RWPE1 (cell line): ENCODE results near the gene ARL13A.
A peak's percentile ranks its signal among the peaks of the same experiment; 100 is the strongest.
"Not testable (repeated sequence)": the region's sequence is repeated elsewhere in the genome, so short reads cannot be mapped to it uniquely, and the experiment has no call there.

Experiments used
- CTCF ChIA-PET: fragments of 350-600 bp; sonication (Branson Sonifier 250); formaldehyde crosslinking; extraction: SDS; loops from one replicate; lab custom pipeline; 2021; lab: Yijun Ruan, JAX
- POLR2A ChIA-PET: fragments of 400-600 bp; formaldehyde crosslinking; extraction: SDS; loops from one replicate; lab custom pipeline; 2020; ENCODE audit warnings: antibody characterized with exemption; ENCODE audit not compliant: low non-redundant PET; lab: Yijun Ruan, JAX
- DNase-seq: peaks from one replicate; pipeline ENCODE4 v3.0.0; 2012; ENCODE audit warnings: low spot score
- H3K27ac ChIP-seq: fragments of 450-650 bp; 2 replicates; pipeline ENCODE4 v1.5.1; 2017
- CTCF ChIP-seq: fragments of 450-650 bp; conservative IDR thresholded peaks from 2 replicates; pipeline ENCODE4 v1.5.1; 2017; ENCODE audit warnings: low read depth, mild to moderate bottlenecking

Gene ARL13A

DNA sequence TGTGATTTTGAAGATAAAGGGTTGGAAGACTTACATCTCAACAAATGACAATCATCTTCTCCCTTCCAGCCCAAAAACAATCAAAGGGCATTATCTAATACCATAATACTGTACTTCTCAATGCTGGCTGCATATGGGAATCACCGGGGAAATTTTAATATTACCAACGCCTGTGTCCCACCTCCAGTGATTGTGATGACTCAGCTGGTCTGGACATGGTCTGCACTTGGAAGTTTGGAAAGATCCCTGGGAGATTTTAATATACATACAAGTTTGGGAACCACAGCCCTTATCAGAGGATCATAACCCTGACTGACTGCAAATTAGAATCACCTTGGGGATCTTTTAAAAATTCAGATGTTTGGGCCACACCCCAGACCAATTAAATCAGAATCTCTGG, 29.9 kb downstream of the ARL13A start:
- DNase-seq = no peak
- ChIA-PET CTCF (no interaction called here), POLR2A (no interaction called here)
- no peak for TF ChIP-seq CTCF
- no peak overlapping the region for H3K27ac ChIP-seq

GRCh38 chrX:101009090-101009489, 39.6 kb downstream of the ARL13A start:
- POLR2A ChIA-PET = no interaction called here
- no peak overlapping the region for H3K27ac ChIP-seq
- CTCF ChIA-PET = no interaction called here
- no peak for TF ChIP-seq CTCF
- no peak for DNase-seq

DNA sequence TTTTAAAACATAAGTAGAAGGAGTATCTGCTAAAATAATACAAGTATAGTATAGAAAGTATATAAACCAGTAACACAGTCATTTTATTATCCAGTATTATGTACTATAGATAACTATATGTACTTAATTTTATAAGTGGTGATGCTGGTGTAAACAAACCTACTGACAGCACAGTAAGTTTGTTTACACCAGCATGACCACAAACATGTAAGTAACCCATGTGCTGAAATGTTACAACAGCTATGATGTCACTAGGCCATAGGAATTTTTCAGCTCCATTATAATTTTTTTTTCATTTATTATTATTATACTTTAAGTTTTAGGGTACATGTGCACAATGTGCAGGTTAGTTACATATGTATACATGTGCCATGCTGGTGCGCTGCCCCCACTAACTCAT, 42.5 kb downstream of the ARL13A start:
- H3K27ac ChIP-seq, DNase-seq, CTCF ChIA-PET, POLR2A ChIA-PET: not testable (repeated sequence)

- CTCF ChIA-PET = interaction anchor here (0.7 kb wide), 1 partner anchor 219 kb away, joined by 4 read pairs; no protein-coding TSS in a partner anchor
- DNase-seq = no peak
- POLR2A ChIA-PET = no interaction called here
- no peak for TF ChIP-seq CTCF
- H3K27ac ChIP-seq = peak overlapping the region; percentile 66
Observed at GRCh38 chrX:101022020-101022419, 52.5 kb downstream of the ARL13A start.

DNA sequence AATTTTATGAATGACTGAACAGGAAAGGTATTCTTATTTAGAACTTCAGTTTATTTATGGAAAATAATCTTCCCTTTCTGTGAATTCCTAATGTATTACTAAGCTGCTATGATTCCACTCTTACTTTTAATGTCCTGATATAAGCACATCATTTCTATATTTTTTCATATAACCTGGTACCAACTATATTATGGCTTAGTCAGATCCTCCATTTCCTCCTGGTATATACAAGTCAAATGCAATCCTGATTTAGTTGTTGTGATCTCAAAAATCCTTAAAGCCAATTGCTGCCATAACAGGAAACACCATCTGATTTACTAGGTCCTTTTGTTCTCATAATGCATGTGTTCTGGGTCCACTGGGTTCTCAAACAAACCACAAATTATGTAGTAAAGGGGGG, 55.6 kb downstream of the ARL13A start:
- ChIA-PET CTCF (no interaction called here), POLR2A (no interaction called here)
- no peak for DNase-seq
- no peak overlapping the region for H3K27ac ChIP-seq
- TF ChIP-seq CTCF = no peak

- CTCF ChIA-PET = no interaction called here
- POLR2A ChIA-PET = no interaction called here
- DNase-seq = no peak
- H3K27ac ChIP-seq = no peak overlapping the region
- TF ChIP-seq CTCF = no peak
Observed at GRCh38 chrX:101028562-101028961, 59.1 kb downstream of the ARL13A start.

DNA sequence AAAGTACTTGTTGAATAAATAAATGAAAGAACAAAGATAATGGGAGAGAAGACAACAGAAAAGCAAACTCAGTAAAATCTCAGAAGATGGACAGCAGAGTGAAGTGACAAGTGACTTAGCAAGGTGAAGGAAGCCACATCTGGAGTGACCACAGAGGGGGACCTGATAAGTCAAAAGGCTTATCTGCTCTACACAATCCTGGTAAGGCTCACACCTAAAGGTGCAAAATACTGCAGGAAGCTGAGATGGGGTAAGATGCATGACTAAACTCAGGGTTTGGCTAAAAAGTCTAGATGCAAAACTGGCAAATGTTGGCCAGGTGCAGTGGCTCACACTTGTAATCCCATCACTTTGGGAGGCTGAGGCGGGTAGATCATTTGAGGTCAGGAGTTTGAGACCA, 60.2 kb downstream of the ARL13A start:
- POLR2A ChIA-PET = no interaction called here
- DNase-seq = no peak
- no peak overlapping the region for H3K27ac ChIP-seq
- CTCF ChIA-PET = no interaction called here
- no peak for TF ChIP-seq CTCF
